ENCODE measurements around the gene DPF3. TPM values are rescaled to one million over a fixed set of nuclear protein-coding genes. Genes with fewer than 3 reads are reported as not detected.

Gene DPF3
- total RNA-seq, 1 donor from 2014 or later, result 0.11 TPM

DNA sequence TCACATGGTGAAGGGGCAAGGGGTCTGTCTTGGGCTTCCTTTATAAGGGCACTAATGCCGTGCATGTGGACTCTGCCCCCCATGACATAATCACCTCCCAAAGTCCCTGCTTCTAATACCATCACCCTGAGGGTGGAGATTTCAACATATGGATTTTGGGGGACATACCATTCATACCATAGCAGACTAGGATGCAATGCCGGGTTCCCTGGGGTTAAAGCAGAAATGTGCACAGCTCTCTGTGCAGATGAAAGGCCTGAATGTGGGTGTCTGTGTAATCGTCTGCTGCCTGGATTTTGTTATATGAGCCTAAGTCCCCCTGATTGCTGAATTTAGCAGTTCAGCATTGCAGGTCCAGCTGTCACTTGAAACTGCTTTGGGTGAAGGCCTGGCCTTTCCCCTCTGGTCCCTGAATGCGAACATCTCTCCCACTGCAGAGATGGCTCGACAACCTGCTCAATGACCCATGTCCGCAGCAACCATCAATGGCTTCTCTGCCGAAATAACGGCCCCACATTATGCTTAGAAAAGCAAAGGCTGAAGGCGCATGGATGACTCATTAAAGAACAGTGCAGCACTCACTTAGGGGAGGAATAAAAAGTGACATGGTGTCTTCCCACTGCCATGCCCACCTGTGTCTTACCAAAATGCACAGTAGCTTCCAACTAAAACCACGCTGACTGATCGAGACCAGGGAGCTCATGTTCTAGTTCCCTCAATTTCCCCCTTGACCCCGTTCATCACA lies 286.3 kb downstream of the DPF3 start:
- no peaks in the 10 kb centered on the region for H3K4me1 ChIP-seq
- no peaks in the 10 kb centered on the region for H3K27me3 ChIP-seq
- peak in 1 of 2 donors; percentile 43 for DNase-seq (ENCODE audit: low spot score in 2 of 2)
- no peak overlapping the region for H3K27ac ChIP-seq
- intact Hi-C loops (cut with DNase I), result no loop called here
- no peak overlapping the region for H3K4me3 ChIP-seq
- H3K9me3 ChIP-seq, result no peaks in the 10 kb centered on the region
- TF ChIP-seq, protein P1, sequence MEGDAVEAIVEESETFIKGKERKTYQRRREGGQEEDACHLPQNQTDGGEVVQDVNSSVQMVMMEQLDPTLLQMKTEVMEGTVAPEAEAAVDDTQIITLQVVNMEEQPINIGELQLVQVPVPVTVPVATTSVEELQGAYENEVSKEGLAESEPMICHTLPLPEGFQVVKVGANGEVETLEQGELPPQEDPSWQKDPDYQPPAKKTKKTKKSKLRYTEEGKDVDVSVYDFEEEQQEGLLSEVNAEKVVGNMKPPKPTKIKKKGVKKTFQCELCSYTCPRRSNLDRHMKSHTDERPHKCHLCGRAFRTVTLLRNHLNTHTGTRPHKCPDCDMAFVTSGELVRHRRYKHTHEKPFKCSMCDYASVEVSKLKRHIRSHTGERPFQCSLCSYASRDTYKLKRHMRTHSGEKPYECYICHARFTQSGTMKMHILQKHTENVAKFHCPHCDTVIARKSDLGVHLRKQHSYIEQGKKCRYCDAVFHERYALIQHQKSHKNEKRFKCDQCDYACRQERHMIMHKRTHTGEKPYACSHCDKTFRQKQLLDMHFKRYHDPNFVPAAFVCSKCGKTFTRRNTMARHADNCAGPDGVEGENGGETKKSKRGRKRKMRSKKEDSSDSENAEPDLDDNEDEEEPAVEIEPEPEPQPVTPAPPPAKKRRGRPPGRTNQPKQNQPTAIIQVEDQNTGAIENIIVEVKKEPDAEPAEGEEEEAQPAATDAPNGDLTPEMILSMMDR (IDR thresholded peaks at IDR 0.05), result no peak
- no peaks in the 10 kb centered on the region for H3K36me3 ChIP-seq

DNA sequence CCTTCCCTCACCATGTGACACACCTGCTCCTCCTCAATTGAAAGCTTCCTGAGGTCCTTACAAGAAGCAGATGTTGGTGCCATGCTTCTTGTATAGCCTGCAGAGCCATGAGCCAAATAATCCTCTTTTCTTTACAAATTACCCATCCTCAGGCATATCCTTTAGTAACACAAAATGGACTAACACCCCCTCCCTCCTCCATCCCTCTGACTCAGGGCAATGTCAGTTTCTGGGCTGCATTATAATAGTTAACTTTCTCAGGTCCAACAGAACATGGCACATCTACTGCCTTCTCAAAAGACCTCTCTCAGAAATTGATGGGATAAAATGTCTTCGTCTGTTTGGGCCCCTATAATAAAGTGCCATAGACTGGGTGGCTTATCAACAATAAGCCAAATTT lies 287.0 kb downstream of the DPF3 start:
- no peaks in the 10 kb centered on the region for H3K9me3 ChIP-seq
- H3K4me3 ChIP-seq, result no peak overlapping the region
- H3K27ac ChIP-seq, result no peak overlapping the region
- H3K27me3 ChIP-seq, result no peaks in the 10 kb centered on the region
- intact Hi-C loops (cut with DNase I), result no loop called here
- TF ChIP-seq, protein P1 (IDR thresholded peaks at IDR 0.05), result no peak
- H3K4me1 ChIP-seq, result no peaks in the 10 kb centered on the region
- H3K36me3 ChIP-seq, result no peaks in the 10 kb centered on the region
- no peak for DNase-seq (ENCODE audit: low spot score in 2 of 2)

DNA sequence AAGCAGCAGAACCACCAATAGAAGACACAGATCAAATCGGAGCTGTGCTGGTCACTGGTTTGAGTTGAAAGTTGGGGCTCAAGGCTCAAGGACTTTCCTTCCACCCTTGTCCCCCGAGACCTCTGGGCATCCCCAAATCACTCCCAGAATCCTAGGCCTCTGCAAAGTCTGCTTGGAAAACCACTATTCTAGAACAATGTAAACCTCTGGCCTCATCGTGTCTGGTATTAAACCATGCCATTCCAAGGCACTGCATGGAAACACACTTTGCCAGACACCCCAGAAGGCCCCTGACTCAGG lies 288.0 kb downstream of the DPF3 start:
- no peaks in the 10 kb centered on the region for H3K9me3 ChIP-seq
- H3K36me3 ChIP-seq, result no peaks in the 10 kb centered on the region
- DNase-seq (ENCODE audit: low spot score in 2 of 2), result no peak
- H3K4me1 ChIP-seq, result no peaks in the 10 kb centered on the region
- TF ChIP-seq, protein P1 (IDR thresholded peaks at IDR 0.05), result no peak
- H3K27me3 ChIP-seq, result no peaks in the 10 kb centered on the region
- intact Hi-C loops (cut with DNase I), result no loop called here
- no peak overlapping the region for H3K27ac ChIP-seq
- no peak overlapping the region for H3K4me3 ChIP-seq

DNA sequence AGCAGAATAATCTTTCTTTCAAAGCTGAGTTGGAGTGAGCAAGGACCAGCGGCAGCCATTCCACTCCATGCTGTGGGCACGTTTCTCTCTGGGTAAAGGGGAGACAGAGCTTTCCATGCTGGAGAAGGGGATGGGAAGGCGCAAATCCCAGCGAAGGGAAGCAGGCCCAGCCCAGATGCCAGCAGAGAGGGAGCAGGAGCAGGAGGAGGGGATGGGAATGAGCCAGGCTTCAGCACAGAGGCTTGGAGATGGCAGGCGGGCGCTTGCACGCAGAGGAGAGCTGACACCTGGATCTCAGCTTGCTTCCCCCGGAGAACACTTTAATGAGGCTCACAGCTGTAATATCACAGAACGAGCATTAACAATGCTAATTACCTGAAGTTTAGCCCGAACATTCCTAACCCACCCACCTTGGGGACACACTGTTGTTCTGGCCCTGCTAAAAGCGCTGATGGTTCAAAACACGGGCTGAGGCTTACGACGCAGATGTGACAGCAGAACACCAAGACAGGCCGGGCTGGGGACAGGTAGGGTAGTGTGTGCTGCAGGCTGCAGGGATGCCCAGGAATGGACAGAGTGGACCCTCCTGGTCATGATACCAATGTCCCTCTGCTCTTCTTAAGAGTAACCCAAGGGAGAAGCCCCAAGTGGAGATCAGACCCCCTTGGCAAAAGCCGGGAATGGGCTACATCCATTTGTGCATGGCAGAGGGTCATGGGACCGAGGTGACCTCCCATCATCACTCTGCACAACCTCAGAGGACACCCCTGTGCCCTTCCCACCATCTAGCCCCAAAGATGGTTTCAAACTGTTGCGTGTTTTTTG lies 288.6 kb downstream of the DPF3 start:
- no peak overlapping the region for H3K27ac ChIP-seq
- intact Hi-C loops (cut with DNase I), result no loop called here
- DNase-seq (ENCODE audit: low spot score in 2 of 2), result peak in 1 of 2 donors; percentile 35
- TF ChIP-seq, protein P1 (IDR thresholded peaks at IDR 0.05), result no peak
- no peaks in the 10 kb centered on the region for H3K9me3 ChIP-seq
- no peaks in the 10 kb centered on the region for H3K36me3 ChIP-seq
- H3K4me1 ChIP-seq, result no peaks in the 10 kb centered on the region
- no peak overlapping the region for H3K4me3 ChIP-seq
- H3K27me3 ChIP-seq, result no peaks in the 10 kb centered on the region

DNA sequence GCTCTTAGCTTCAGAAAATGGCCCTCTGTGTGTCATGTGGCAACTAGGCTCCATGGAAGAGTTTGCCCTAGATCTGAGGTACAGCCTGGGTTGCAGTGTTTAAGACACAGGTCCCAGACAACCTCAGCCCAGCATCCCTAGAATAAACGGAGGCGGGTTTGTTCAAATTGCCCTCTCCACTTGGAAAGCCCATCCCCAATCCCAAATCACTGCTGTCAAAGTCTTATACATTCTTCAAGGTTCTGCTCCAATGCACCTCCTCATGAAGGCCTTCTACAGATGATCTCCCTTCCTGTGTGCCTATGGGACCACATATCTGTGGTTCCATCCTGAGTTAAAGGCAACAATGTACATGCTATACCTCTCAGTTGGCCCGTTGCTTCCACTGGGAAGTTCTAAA lies 289.8 kb downstream of the DPF3 start:
- Histone ChIP-seq H3K27me3 (no peaks in the 10 kb centered on the region), H3K9me3 (no peaks in the 10 kb centered on the region), H3K36me3 (no peaks in the 10 kb centered on the region), H3K4me1 (no peaks in the 10 kb centered on the region), H3K4me3 (no peak overlapping the region), H3K27ac (no peak overlapping the region)
- intact Hi-C loops (cut with DNase I), result no loop called here
- peak in 1 of 2 donors; percentile 4 for DNase-seq (ENCODE audit: low spot score in 2 of 2)
- TF ChIP-seq, protein P1 (IDR thresholded peaks at IDR 0.05), result no peak

Measured in ascending aorta (tissue), 2 donors.